Mesodermal cell (in vitro differentiated cells): ENCODE results near the gene KCTD12. TPM values are rescaled to one million over a fixed set of nuclear protein-coding genes. Genes with fewer than 3 reads are reported as not detected.
"Not testable (repeated sequence)": the region's sequence is repeated elsewhere in the genome, so short reads cannot be mapped to it uniquely, and the experiment has no call there.

Experiments used
- H3K27ac ChIP-seq: 2 replicates; pipeline ENCODE4 v1.7.0; 2013; ENCODE audit warnings: mild to moderate bottlenecking, low read depth, low read length, moderate library complexity; ENCODE audit not compliant: severe bottlenecking
- H3K36me3 ChIP-seq: 2 replicates; pipeline ENCODE4 v1.7.1; 2013; ENCODE audit warnings: mild to moderate bottlenecking, low read length, moderate library complexity; ENCODE audit not compliant: control insufficient read depth, insufficient read depth
- H3K4me1 ChIP-seq: one replicate; pipeline ENCODE4 v1.7.1; 2013; ENCODE audit warnings: mild to moderate bottlenecking, low read length; ENCODE audit not compliant: insufficient read depth, control insufficient read depth, poor library complexity, severe bottlenecking
- H3K4me3 ChIP-seq: 2 replicates; pipeline ENCODE4 v1.7.0; 2013; ENCODE audit warnings: low read length, control low read depth, mild to moderate bottlenecking; ENCODE audit not compliant: insufficient read depth, poor library complexity, severe bottlenecking; ENCODE audit errors: extremely low read depth
- H3K9me3 ChIP-seq: 2 replicates; pipeline ENCODE4 v1.7.1; 2013; ENCODE audit warnings: mild to moderate bottlenecking, low read length, moderate library complexity; ENCODE audit not compliant: control insufficient read depth
- WGBS, 2 experiments: methylation state at CpG; one replicate each; pipeline ENCODE4 v1.1.5; 2013; ENCODE audit warnings: missing lambda C conversion rate in 2 of 2; ENCODE audit not compliant: insufficient coverage in 2 of 2; 5-methylcytosine and 5-hydroxymethylcytosine counted together
- polyA plus RNA-seq, 2 experiments: library from polyadenylated mRNA; stranded (reverse); fragments of 50-300 nt; gene quantifications; one replicate each; pipeline ENCODE4 v1.2.3, GENCODE V29; 2013

KCTD12 gene
- 93.0 TPM for polyA plus RNA-seq (2013, experiment 1 of 2)
- polyA plus RNA-seq (2013, experiment 2 of 2): 111 TPM

- no peaks in the 10 kb centered on the region for H3K9me3 ChIP-seq
- WGBS, 2 experiments: 0 to 1% methylated on average over 42 to 48 of the region's 83 CpGs
- peaks cover 4% of the 10 kb centered on the region for H3K36me3 ChIP-seq
- H3K4me1 ChIP-seq: peaks cover 5% of the 10 kb centered on the region
- H3K27ac ChIP-seq: peak within 1 kb of the TSS; percentile 69
- peak within 1 kb of the TSS; percentile 67 for H3K4me3 ChIP-seq
Observed at GRCh38 chr13:76886292-76887075, at the start of gene KCTD12. Gene KCTD12, minus strand, starts transcription at chr13:76886405. Its CDS starts 257 bp downstream, at chr13:76886148.

DNA sequence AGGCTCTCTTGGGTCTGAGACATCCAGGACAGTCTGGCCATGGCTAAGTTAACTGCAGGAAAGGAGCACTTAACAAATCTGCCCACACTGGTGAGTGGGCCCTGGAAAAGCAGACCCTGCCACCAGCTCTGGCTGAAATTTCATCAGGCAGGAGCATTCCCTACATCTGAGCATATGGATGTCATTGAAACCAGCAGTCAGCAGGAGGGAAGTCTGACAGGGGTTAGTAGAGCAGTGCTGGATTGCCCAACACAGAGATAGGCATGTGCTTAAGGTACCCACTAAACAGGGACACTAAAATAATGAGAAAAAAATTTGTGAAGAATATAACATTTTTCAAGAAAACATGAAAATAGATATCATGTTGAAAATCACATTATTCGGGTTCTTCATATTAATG lies 48.5 kb upstream of the KCTD12 start:
- H3K36me3 ChIP-seq: no peaks in the 10 kb centered on the region
- no peaks in the 10 kb centered on the region for H3K4me1 ChIP-seq
- no CpG with 5 or more reads among the region's 1 CpG for WGBS, 2 experiments
- H3K4me3 ChIP-seq: no peak overlapping the region
- H3K27ac ChIP-seq: no peak overlapping the region
- no peaks in the 10 kb centered on the region for H3K9me3 ChIP-seq

- no peak overlapping the region for H3K27ac ChIP-seq
- H3K9me3 ChIP-seq: no peaks in the 10 kb centered on the region
- 71% methylated on average over 1 to 3 of the region's 4 CpGs for WGBS, 2 experiments
- H3K4me3 ChIP-seq: no peak overlapping the region
- no peaks in the 10 kb centered on the region for H3K36me3 ChIP-seq
- no peaks in the 10 kb centered on the region for H3K4me1 ChIP-seq
Observed at GRCh38 chr13:76932076-76932475, 45.9 kb upstream of the KCTD12 start.

- H3K9me3 ChIP-seq: no peaks in the 10 kb centered on the region
- WGBS, 2 experiments: 86% methylated on average over 2 of the region's 2 CpGs; no CpG with 5 or more reads in 1 of the 2 experiments
- H3K4me3 ChIP-seq: no peak overlapping the region
- H3K27ac ChIP-seq: no peak overlapping the region
- no peaks in the 10 kb centered on the region for H3K4me1 ChIP-seq
- no peaks in the 10 kb centered on the region for H3K36me3 ChIP-seq
Observed at GRCh38 chr13:76929851-76930374, 43.7 kb upstream of the KCTD12 start.

DNA sequence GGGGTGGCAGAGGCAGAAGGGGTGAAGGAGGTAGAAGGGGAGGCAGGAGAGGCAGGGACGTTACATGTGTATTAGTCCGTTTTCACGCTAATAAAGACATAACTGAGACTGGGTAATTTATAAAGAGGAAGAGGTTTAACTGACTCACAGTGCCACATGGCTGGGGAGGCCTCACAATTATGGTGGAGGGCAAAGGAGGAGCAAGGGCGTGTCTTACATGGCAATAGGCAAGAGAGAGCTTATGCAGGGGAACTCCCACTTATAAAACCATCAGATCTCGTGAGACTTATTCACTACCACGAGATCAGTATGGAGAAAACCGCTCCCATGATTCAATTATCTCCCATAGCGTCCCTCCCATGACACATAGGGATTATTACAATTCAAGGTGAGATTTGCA lies 43.1 kb upstream of the KCTD12 start:
- Histone ChIP-seq H3K4me3 (no peak overlapping the region), H3K9me3 (no peaks in the 10 kb centered on the region), H3K36me3 (no peaks in the 10 kb centered on the region), H3K4me1 (no peaks in the 10 kb centered on the region), H3K27ac (no peak overlapping the region)
- WGBS, 2 experiments: 88 to 93% methylated on average over 6 to 7 of the region's 8 CpGs

DNA sequence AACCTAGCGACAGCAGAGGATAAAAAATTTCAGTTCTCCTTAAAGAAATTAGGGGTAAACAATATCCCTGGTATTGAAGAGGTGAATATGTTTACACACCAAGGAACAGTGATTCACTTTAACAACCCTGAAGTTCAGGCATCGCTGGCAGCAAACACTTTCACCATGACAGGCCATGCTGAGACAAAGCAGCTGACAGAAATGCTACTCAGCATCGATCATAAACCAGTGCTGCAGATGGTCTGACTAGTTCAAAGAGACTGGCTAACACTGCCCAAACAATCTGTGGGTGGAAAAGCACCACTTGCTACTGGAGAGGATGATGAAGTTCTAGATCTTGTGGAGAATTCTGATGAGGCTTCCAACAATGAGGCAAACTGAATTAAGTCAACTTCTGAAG lies 42.3 kb upstream of the KCTD12 start:
- Histone ChIP-seq H3K36me3 (no peaks in the 10 kb centered on the region), H3K4me1 (no peaks in the 10 kb centered on the region), H3K27ac (no peak overlapping the region), H3K9me3 (no peaks in the 10 kb centered on the region), H3K4me3 (no peak overlapping the region)
- 80 to 86% methylated on average over 2 of the region's 3 CpGs for WGBS, 2 experiments

- Histone ChIP-seq H3K4me3 (no peak overlapping the region), H3K27ac (no peak overlapping the region), H3K36me3 (no peaks in the 10 kb centered on the region), H3K4me1 (no peaks in the 10 kb centered on the region), H3K9me3 (no peaks in the 10 kb centered on the region)
- 90 to 97% methylated on average over 2 to 3 of the region's 5 CpGs for WGBS, 2 experiments
Observed at GRCh38 chr13:76927955-76928354, 41.8 kb upstream of the KCTD12 start.

- Histone ChIP-seq H3K9me3 (no peaks in the 10 kb centered on the region), H3K36me3 (no peaks in the 10 kb centered on the region), H3K27ac (no peak overlapping the region), H3K4me3 (no peak overlapping the region), H3K4me1 (no peaks in the 10 kb centered on the region)
- no CpG with 5 or more reads among the region's 1 CpG for WGBS, 2 experiments
Observed at GRCh38 chr13:76925115-76925514, 38.9 kb upstream of the KCTD12 start.

DNA sequence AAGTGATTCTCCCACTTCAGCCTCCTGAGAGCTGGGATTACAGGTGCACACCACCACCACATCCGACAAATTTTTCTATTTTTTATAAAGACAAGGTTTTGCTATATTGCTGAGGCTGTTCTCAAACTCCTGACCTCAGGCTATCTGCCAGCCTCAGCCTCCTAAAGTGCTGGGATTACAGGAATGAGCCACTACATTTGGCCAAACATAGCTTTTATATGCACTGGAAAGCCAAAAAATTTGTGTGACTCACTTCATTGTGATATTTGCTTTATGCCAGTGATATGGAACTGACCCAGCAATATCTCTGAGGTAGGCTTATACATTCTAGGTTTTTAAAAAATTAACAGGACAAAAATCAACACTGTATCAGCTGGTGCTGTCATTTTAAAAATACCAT lies 35.3 kb upstream of the KCTD12 start:
- H3K4me3 ChIP-seq: no peak overlapping the region
- peaks cover 13% of the 10 kb centered on the region for H3K4me1 ChIP-seq
- H3K9me3 ChIP-seq: no peaks in the 10 kb centered on the region
- H3K36me3 ChIP-seq: no peaks in the 10 kb centered on the region
- no CpG with 5 or more reads among the region's 1 CpG for WGBS, 2 experiments
- H3K27ac ChIP-seq: no peak overlapping the region

- H3K4me3 ChIP-seq, H3K9me3 ChIP-seq, H3K36me3 ChIP-seq: not testable (repeated sequence)
- H3K4me1 ChIP-seq: peaks cover 13% of the 10 kb centered on the region
- peak overlapping the region; percentile 78 for H3K27ac ChIP-seq
- WGBS, 2 experiments: 88 to 89% methylated on average over 8 to 10 of the region's 12 CpGs
Observed at GRCh38 chr13:76917755-76918481, 31.7 kb upstream of the KCTD12 start.
